ENCODE results near the gene AKNAD1.
"Not testable (repeated sequence)": the region's sequence is repeated elsewhere in the genome, so short reads cannot be mapped to it uniquely, and the experiment has no call there.

GRCh38 chr1:108781575-108781944 is 75.3 kb downstream of the AKNAD1 start:
- TF ChIP-seq, protein P1, sequence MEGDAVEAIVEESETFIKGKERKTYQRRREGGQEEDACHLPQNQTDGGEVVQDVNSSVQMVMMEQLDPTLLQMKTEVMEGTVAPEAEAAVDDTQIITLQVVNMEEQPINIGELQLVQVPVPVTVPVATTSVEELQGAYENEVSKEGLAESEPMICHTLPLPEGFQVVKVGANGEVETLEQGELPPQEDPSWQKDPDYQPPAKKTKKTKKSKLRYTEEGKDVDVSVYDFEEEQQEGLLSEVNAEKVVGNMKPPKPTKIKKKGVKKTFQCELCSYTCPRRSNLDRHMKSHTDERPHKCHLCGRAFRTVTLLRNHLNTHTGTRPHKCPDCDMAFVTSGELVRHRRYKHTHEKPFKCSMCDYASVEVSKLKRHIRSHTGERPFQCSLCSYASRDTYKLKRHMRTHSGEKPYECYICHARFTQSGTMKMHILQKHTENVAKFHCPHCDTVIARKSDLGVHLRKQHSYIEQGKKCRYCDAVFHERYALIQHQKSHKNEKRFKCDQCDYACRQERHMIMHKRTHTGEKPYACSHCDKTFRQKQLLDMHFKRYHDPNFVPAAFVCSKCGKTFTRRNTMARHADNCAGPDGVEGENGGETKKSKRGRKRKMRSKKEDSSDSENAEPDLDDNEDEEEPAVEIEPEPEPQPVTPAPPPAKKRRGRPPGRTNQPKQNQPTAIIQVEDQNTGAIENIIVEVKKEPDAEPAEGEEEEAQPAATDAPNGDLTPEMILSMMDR (IDR thresholded peaks at IDR 0.05) = not testable (repeated sequence)
- not testable (repeated sequence) for TF ChIP-seq POLR2A (IDR thresholded peaks at IDR 0.05)
